OCI-M2 (cell line): ENCODE data around the gene MAP3K5.
"Not testable (repeated sequence)": the region's sequence is repeated elsewhere in the genome, so short reads cannot be mapped to it uniquely, and the experiment has no call there.

Experiments used
- DNase-seq: peaks from one replicate; lab custom pipeline; 2025; ENCODE audit not compliant: unreplicated experiment; lab: John Stamatoyannopoulos, UW

The MAP3K5 gene

GRCh38 chr6:136612666-136613389 is 179.4 kb downstream of the MAP3K5 start:
- DNase-seq: no peak

DNA sequence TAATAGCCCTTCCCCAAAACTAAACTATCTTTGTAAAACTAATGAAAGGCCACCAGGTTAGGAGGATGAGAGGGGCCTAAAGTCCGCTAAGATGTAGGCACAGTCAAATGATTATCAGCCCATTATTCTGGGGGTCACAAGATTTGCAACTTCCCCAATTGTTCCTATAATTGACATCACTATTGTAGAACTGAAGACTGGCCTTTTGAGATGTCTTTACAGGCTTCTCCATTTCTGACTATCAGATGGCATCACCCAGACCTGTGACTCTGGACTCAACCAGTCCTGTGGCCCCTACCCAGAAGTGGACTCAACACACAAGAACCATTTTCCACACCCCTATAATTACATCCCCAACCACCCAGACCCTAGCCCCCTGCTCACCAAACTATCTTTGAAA is 180.5 kb downstream of the MAP3K5 start:
- DNase-seq: no peak

DNA sequence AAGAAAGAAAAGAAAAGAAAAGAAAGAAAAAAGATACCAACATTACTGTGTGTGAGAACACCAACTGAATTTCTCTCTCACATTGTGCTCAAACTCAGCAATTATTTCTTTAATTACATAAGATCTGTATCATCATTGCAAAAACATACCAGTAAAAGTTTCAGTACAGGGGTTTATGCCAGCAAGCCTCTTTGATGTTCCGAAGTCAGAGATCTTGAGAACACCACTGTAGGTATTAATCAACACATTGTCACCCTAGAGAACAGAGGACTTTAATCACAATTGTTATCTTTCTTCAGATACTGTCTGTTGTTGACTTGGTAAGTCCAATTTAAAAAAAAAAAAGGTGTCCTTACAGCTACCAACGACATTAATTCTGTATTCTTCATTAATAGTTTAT is 181.1 kb downstream of the MAP3K5 start:
- DNase-seq: no peak

DNA sequence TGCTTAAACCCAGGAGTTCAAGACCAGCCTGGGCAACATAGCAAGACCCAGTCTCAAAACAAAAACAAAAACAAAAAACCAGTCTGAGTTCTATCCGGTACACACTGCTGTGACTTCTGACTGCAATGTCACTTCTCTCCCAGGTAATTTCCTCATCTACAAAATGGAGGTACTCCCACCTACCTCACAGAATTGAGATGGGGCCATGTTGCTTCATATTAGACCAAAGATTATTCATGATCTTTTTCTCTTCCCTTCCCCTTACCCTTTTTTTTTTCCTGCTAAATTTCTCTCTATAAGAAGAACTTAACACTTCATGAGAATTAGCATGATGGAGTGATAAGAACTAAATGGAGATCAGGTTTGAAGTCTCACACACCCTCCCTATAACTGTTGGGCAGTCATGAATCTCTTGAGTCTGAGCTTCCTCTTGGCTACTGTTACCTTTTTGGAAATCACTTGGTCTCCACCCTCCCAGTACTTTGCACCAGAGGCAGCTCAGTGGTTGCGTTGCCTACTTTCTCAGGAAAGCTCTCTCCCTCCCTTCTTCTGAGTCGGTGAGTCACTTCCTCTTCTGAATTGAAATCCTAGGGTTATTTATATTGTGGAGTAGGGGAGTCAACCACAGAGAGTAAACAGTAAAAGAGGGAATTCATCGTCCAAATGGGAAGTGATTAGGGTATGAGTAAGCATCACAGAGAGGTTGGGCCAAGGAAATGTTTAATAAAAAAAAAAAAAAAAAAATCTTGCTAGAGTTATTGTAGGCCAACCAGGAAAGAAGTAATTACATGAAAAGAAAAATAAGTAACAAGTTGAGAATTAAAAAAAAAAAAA is 182.2 kb downstream of the MAP3K5 start:
- DNase-seq: no peak

DNA sequence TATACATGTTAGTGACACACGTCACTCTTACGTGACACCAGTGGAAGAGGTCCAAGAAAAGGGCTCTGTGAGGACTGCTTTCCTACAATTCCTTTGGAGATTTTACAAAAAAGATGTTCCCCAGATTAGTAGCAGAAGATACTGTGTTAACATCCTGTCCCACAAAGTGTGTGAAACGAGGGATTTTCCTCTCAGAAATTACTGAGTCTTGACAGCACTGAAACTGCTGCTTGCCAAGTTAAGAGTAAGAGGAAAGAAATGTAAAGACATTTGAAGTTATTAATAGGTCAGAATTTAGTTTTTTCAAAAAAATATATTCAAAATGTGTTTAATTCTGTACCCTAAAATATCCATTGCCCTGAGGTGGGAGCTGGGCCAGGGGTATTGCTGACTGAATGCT is 183.3 kb downstream of the MAP3K5 start:
- no peak for DNase-seq

GRCh38 chr6:136607932-136608772 is 184.1 kb downstream of the MAP3K5 start:
- no peak for DNase-seq

- DNase-seq: no peak
Measured at GRCh38 chr6:136607204-136607931, 184.9 kb downstream of the MAP3K5 start.

- DNase-seq: no peak
Measured at GRCh38 chr6:136604928-136605510, 187.3 kb downstream of the MAP3K5 start.

- DNase-seq: no peak
Measured at GRCh38 chr6:136604328-136604825, 187.9 kb downstream of the MAP3K5 start.

DNA sequence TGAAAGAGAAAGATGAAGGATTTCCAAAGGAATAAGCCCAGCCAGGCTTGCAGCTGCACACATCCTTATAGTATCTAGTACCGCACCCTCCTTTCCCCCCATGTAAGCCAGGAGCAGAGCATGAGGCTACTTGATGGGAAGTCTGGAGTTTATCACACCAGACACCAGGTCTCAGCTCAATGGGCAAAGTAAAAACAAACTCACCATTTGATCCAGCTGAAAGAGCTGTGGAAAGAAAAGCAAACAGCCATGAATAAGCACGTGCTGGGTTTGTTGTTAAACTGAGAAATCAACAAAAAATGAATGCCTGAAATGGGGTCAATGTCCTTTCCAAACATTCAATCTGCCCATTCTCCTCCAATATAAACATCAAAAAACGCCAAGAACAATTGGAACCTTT is 191.5 kb downstream of the MAP3K5 start:
- DNase-seq: no peak

GRCh38 chr6:136599329-136600011 is 192.8 kb downstream of the MAP3K5 start:
- no peak for DNase-seq

DNA sequence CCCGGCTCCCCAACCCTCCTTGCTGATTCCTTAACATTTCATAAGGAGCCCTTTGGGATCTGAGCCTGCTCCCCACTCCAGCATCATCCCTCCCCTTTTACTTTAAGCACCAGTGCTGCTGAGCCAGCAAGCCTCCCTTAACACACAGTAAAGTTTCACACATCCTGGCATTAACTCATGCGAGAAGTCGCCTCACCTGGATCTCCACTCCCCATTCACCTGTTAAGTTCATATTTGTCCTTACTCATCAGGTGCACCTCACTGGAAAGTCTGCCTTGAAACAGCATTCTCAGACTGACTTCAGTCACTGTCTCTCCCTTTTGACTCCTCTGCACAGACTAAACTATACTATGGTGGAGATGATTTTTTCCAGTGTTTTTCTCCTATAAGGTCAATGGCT is 194.2 kb downstream of the MAP3K5 start:
- no peak for DNase-seq

DNA sequence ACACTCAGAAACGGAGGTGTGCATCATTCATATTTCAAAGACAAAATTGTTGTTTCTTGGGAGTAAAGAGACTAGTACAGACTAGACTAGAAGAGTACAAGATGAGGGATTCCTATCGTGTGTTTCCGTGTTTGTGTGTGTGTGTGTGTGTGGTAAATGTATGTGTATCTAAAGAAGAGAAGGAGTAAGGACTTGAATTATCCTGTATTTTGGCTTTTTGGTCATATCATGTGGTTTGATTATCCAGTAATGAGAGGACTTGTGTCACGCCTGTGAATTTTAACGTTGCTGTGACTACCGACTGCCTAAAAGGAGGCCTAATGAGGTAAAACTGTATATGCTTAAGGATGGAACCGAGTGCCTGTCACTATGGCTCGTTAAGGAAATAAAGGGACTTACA is 197.6 kb downstream of the MAP3K5 start:
- DNase-seq: no peak

GRCh38 chr6:136593748-136594490 is 198.4 kb downstream of the MAP3K5 start:
- DNase-seq: no peak

DNA sequence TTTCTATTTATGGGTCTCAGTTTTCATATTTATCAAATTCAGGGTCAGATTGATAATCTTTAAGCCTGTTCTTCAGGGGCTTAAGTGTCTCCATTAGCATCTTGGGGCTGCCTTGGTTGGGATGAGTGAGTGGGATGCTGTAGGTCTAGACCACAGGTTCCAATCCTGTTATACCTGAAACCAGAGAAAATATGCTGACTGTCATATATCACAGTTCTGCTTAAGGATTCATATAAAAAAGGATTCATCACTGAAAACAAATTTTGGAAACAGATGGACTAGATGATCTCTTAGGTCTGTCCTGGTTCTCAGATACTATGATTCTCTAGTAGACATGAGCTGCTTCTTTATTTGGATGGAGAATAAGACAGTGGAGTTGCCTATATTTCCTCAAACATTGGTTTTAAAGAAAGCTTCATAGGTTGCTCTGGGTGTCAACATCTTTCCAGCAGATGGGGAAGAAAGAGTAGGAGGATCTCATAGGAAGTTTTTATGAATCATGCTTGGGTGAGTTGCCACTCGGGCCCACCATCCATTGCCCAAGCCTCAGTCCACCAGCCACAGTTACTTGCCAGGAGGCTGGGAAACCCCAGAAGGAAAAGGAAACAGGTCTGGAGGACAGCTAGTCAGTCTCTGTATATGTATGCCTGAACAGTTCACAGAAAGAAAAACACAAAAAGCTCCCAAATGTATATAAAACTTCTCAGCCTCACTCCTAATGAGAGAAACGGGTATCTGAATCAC is 199.2 kb downstream of the MAP3K5 start:
- DNase-seq: no peak

- no peak for DNase-seq
Measured at GRCh38 chr6:136591617-136592016, 200.7 kb downstream of the MAP3K5 start.

- not testable (repeated sequence) for DNase-seq
Measured at GRCh38 chr6:136590846-136591245, 201.4 kb downstream of the MAP3K5 start.

- DNase-seq: no peak
Measured at GRCh38 chr6:136587527-136587926, 204.8 kb downstream of the MAP3K5 start.
